B cell (primary cell): ENCODE measurements around the gene TIMM17A. TPM values are rescaled to one million over a fixed set of nuclear protein-coding genes. Genes with fewer than 3 reads are reported as not detected.

Experiments
- ATAC-seq: fragments of 200-7000 bp; cut with Tn5 transposase; one replicate; pipeline ENCODE4 v1.10.0; 2021; ENCODE audit warnings: low read depth, mild to moderate bottlenecking, moderate number of reproducible peaks, moderate library complexity
- CTCF ChIA-PET: fragments of 350-600 bp; sonication (Branson Sonifier 250); formaldehyde crosslinking; loops from one replicate; lab custom pipeline; 2021; ENCODE audit warnings: antibody characterized with exemption, inconsistent platforms; lab: Charles Lee
- POLR2A ChIA-PET: fragments of 350-600 bp; sonication (Branson Sonifier 250); formaldehyde crosslinking; loops from one replicate; lab custom pipeline; 2021; ENCODE audit warnings: antibody characterized with exemption; lab: Charles Lee
- DNase-seq: peaks from one replicate; pipeline ENCODE4 v3.0.0; 2013
- H2AFZ ChIP-seq: 2 replicates; pipeline ENCODE4 v1.6.1; 2012; ENCODE audit warnings: mild to moderate bottlenecking, low read depth, low read length; ENCODE audit not compliant: insufficient read depth, poor library complexity, severe bottlenecking
- H3K27ac ChIP-seq, 2 donors: 1 replicate in 1 of 2; 2 replicates in 1 of 2; pipeline ENCODE4 v1.5.1; 2012 to 2013; ENCODE audit warnings: low read length in 2 of 2, mild to moderate bottlenecking in 2 of 2, moderate library complexity in 1 of 2
- H3K27me3 ChIP-seq, 4 experiments: fragments of 200-600 bp in 1 of 4; sonication (generic) in 1 of 4; replicated peaks in 1 of 4; 1 replicate in 2 of 4; 2 replicates in 2 of 4; pipeline versions ENCODE4 v1.6.1 to v1.7.0; 2013 to 2016; ENCODE audit warnings: low read length in 3 of 4, mild to moderate bottlenecking in 2 of 4, mixed read lengths in 1 of 4, moderate library complexity in 1 of 4; ENCODE audit not compliant: insufficient read depth in 4 of 4, control insufficient read depth in 3 of 4; ENCODE audit errors: control extremely low read depth in 1 of 4
- H3K36me3 ChIP-seq, 2 experiments: replicated peaks in 1 of 2; 1 replicate in 1 of 2; 2 replicates in 1 of 2; pipeline versions ENCODE4 v1.6.1 to v1.7.1; 2013; ENCODE audit warnings: low read length in 1 of 2; ENCODE audit not compliant: insufficient read depth in 2 of 2, control insufficient read depth in 1 of 2; ENCODE audit errors: control extremely low read depth in 1 of 2, extremely low read depth in 1 of 2
- H3K4me1 ChIP-seq, 2 donors: fragments of 200-600 bp in 1 of 2; sonication (generic) in 1 of 2; 1 replicate in 1 of 2; 2 replicates in 1 of 2; pipeline versions ENCODE4 v1.5.1 to v1.6.1; 2013 to 2017; ENCODE audit warnings: low read length in 2 of 2; ENCODE audit not compliant: control insufficient read depth in 2 of 2, insufficient read depth in 2 of 2
- H3K4me2 ChIP-seq: replicated peaks from 2 replicates; pipeline ENCODE3; 2012; ENCODE audit warnings: mild to moderate bottlenecking, low read depth, low read length; ENCODE audit not compliant: poor library complexity, severe bottlenecking
- H3K4me3 ChIP-seq, 5 experiments: fragments of 200-600 bp in 1 of 5; sonication (generic) in 1 of 5; 1 replicate in 3 of 5; 2 replicates in 2 of 5; pipeline versions ENCODE4 v1.5.1 to v1.7.0; 2011 to 2016; ENCODE audit warnings: low read length in 4 of 5, mild to moderate bottlenecking in 4 of 5, low read depth in 2 of 5, control low read depth in 1 of 5, moderate library complexity in 1 of 5; ENCODE audit not compliant: insufficient read depth in 1 of 5; ENCODE audit errors: control extremely low read depth in 1 of 5, extremely low read depth in 1 of 5
- H3K79me2 ChIP-seq: fragments of 200-600 bp; sonication (generic); one replicate; pipeline ENCODE4 v1.6.0; 2016; ENCODE audit warnings: low read length; ENCODE audit not compliant: control insufficient read depth, insufficient read depth
- H3K9ac ChIP-seq: fragments of 200-600 bp; sonication (generic); 2 replicates; pipeline ENCODE4 v1.6.1; 2017; ENCODE audit warnings: mild to moderate bottlenecking, low read length, moderate library complexity
- H3K9me3 ChIP-seq, 3 donors: one replicate each; pipeline versions ENCODE4 v1.6.1 to v1.7.1; 2013; ENCODE audit warnings: low read length in 2 of 3; ENCODE audit not compliant: control insufficient read depth in 2 of 3, insufficient read depth in 1 of 3; ENCODE audit errors: control extremely low read depth in 1 of 3
- H4K20me1 ChIP-seq: 2 replicates; pipeline ENCODE4 v1.6.0; 2012; ENCODE audit warnings: mild to moderate bottlenecking, low read length; ENCODE audit not compliant: insufficient read depth, control insufficient read depth, poor library complexity, severe bottlenecking
- H3K27ac Mint-ChIP-seq: one replicate; pipeline ENCODE4 v1.8.0; 2021; ENCODE audit warnings: mixed read lengths
- H3K27me3 Mint-ChIP-seq: one replicate; pipeline ENCODE4 v1.8.0; 2021; ENCODE audit warnings: mixed read lengths
- H3K4me1 Mint-ChIP-seq: one replicate; pipeline ENCODE4 v1.8.0; 2021; ENCODE audit warnings: mixed read lengths
- H3K4me3 Mint-ChIP-seq: one replicate; pipeline ENCODE4 v1.8.0; 2021; ENCODE audit warnings: mixed read lengths
- H3K9me3 Mint-ChIP-seq: one replicate; pipeline ENCODE4 v1.8.0; 2022; ENCODE audit warnings: mixed read lengths; ENCODE audit not compliant: insufficient read depth
- EZH2 ChIP-seq: IDR thresholded peaks from 2 replicates; pipeline ENCODE4 v1.6.1; 2012; ENCODE audit warnings: borderline replicate concordance, low read depth, mild to moderate bottlenecking, moderate library complexity, low read length; ENCODE audit not compliant: insufficient read depth, poor library complexity, severe bottlenecking
- WGBS: methylation state at CpG from one replicate; pipeline ENCODE4 v1.1.5; 2013; ENCODE audit warnings: missing lambda C conversion rate; ENCODE audit not compliant: insufficient coverage; 5-methylcytosine and 5-hydroxymethylcytosine counted together
- intact Hi-C: fragments of 100-400 bp; cut with micrococcal nuclease; formaldehyde crosslinking; loops from one replicate; pipeline ENCODE4 v1.10.0; 2022
- polyA plus RNA-seq: library from polyadenylated mRNA; depleted of rRNA; stranded (reverse); fragments of >200 nt; gene quantifications from 2 replicates; pipeline ENCODE4 v1.2.3, GENCODE V29; 2012
- total RNA-seq, 2 donors: library from RNA; stranded (reverse); fragments of 120-200 nt in 1 of 2; gene quantifications; 1 replicate in 1 of 2; 2 replicates in 1 of 2; pipeline versions ENCODE4 v1.2.3 to v1.2.4, GENCODE V29; 2013 to 2022
- TF ChIP-seq, protein P1 (sequence below): fragments of 200-600 bp; IDR thresholded peaks from one replicate; pipeline ENCODE4 v1.8.0; 2022; ENCODE audit warnings: antibody characterized with exemption, mild to moderate bottlenecking

Gene TIMM17A
- total and polyA plus RNA-seq, 2 donors (not counting 1 experiment from before 2014, with no cell fraction given): 13.7 to 31.5 TPM

DNA sequence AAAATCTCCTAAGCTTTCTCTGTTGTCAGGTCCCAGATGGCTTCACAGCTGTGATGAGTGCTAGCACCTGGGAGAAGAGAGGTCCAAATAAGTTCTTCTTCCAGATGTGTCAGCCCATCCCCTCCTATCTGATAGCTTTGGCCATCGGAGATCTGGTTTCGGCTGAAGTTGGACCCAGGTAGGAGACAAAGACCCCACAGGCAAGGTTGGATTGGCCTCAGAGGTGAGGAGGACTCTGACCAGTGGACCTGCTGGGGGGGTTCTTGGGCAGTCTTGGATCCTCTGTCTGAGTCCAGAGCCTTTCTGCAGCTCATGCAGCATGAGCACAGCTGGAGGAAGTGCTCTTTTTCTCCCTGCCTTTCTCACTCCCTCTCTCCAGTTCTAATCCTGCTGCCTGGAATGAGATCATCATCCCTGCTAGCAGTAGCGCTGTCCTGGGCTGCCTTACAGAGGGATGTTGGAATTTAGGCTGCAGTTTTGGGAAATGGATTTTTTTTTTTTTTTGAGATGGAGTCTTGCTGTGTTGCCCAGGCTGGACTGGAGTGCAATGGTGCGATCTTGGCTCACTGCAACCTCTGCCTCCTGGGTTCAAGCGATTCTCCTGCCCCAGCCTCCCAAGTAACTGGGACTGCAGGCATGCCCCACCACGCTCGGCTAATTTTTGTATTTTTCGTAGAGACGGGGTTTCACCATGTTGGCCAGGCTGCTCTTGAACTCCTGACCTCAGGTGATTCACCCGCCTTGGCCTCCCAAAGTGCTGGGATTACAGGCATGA lies 34.2 kb downstream of the TIMM17A start:
- no peaks in the 10 kb centered on the region for H4K20me1 ChIP-seq
- H3K4me2 ChIP-seq: no peak overlapping the region
- TF ChIP-seq EZH2: no peak
- TF ChIP-seq, protein P1, sequence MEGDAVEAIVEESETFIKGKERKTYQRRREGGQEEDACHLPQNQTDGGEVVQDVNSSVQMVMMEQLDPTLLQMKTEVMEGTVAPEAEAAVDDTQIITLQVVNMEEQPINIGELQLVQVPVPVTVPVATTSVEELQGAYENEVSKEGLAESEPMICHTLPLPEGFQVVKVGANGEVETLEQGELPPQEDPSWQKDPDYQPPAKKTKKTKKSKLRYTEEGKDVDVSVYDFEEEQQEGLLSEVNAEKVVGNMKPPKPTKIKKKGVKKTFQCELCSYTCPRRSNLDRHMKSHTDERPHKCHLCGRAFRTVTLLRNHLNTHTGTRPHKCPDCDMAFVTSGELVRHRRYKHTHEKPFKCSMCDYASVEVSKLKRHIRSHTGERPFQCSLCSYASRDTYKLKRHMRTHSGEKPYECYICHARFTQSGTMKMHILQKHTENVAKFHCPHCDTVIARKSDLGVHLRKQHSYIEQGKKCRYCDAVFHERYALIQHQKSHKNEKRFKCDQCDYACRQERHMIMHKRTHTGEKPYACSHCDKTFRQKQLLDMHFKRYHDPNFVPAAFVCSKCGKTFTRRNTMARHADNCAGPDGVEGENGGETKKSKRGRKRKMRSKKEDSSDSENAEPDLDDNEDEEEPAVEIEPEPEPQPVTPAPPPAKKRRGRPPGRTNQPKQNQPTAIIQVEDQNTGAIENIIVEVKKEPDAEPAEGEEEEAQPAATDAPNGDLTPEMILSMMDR: no peak
- no peak overlapping the region for H3K27ac ChIP-seq
- Mint-ChIP-seq H3K4me1 (peaks cover 8% of the 10 kb centered on the region), H3K27me3 (no peaks in the 10 kb centered on the region), H3K27ac (no peak overlapping the region), H3K4me3 (no peak overlapping the region), H3K9me3 (no peaks in the 10 kb centered on the region)
- ATAC-seq (no peak), DNase-seq (no peak)
- 99% methylated on average over 10 of the region's 10 CpGs for WGBS
- no peak overlapping the region for H2AFZ ChIP-seq
- ChIA-PET CTCF (interaction anchor here (0.7 to 3.3 kb wide), 2 partner anchors 11 to 151 kb away, joined by 4 to 13 read pairs; no protein-coding TSS in a partner anchor), POLR2A (interaction anchor here (0.5 kb wide), 1 partner anchor 500 kb away, joined by 3 read pairs; no protein-coding TSS in a partner anchor)
- no peaks in the 10 kb centered on the region for H3K79me2 ChIP-seq
- peaks cover 0 to 36% of the 10 kb centered on the region in 2 experiments for H3K36me3 ChIP-seq
- no peaks in the 10 kb centered on the region for H3K4me1 ChIP-seq
- H3K9me3 ChIP-seq: no peaks in the 10 kb centered on the region
- H3K27me3 ChIP-seq: no peaks in the 10 kb centered on the region
- intact Hi-C loops: loop anchor here (10.0 kb wide), 2 partner anchors 175 to 355 kb away; partner anchors contain the start of genes PPP1R12B, PTPN7 and UBE2T
- H3K4me3 ChIP-seq: no peak overlapping the region
- no peak overlapping the region for H3K9ac ChIP-seq

DNA sequence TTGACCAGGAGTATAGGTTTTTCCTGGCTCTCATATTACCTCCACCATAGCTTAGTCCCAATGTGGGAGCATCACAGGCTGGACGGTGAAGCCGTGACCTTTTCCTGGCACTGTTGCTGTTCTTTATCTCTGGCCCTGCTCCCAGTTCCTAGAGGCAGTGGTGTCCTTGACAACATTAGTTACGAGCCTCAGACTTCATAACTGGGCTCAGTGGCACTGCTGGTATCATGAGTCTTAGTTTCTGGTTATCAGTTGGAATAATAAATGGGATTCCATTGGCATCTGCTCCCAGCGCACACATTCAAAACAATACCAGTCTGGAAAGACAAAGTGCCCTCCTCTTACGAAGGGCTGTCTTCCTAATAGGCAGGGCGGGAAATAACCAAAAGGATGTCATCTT lies 35.1 kb downstream of the TIMM17A start:
- Histone ChIP-seq H3K79me2 (no peaks in the 10 kb centered on the region), H3K9ac (no peak overlapping the region), H3K4me1 (no peaks in the 10 kb centered on the region), H3K27me3 (no peaks in the 10 kb centered on the region), H3K4me2 (no peak overlapping the region), H3K36me3 (peaks cover 0 to 36% of the 10 kb centered on the region in 2 experiments), H3K27ac (no peak overlapping the region), H2AFZ (no peak overlapping the region), H4K20me1 (no peaks in the 10 kb centered on the region), H3K9me3 (no peaks in the 10 kb centered on the region), H3K4me3 (no peak overlapping the region)
- ChIA-PET POLR2A (no interaction called here), CTCF (no interaction called here)
- peaks cover 4% of the 10 kb centered on the region for H3K4me1 Mint-ChIP-seq
- ATAC-seq: no peak
- H3K4me3 Mint-ChIP-seq: no peak overlapping the region
- intact Hi-C loops: no loop called here
- no peaks in the 10 kb centered on the region for H3K9me3 Mint-ChIP-seq
- H3K27me3 Mint-ChIP-seq: no peaks in the 10 kb centered on the region
- no peak for TF ChIP-seq EZH2
- TF ChIP-seq, protein P1: no peak
- whole genome bisulfite sequencing: 100% methylated on average over 2 of the region's 6 CpGs
- H3K27ac Mint-ChIP-seq: no peak overlapping the region
- no peak for DNase-seq
